CD1c-positive myeloid dendritic cell (primary cell): ENCODE measurements around the gene ITCH.
"Not testable (repeated sequence)": the region's sequence is repeated elsewhere in the genome, so short reads cannot be mapped to it uniquely, and the experiment has no call there.

Experiments used
- DNase-seq: peaks from one replicate; pipeline ENCODE4 v3.0.0-alpha.2; 2016; ENCODE audit errors: extremely low spot score

ITCH gene

GRCh38 chr20:34377072-34377847 lies 14.2 kb downstream of the ITCH start:
- no peak for DNase-seq

DNA sequence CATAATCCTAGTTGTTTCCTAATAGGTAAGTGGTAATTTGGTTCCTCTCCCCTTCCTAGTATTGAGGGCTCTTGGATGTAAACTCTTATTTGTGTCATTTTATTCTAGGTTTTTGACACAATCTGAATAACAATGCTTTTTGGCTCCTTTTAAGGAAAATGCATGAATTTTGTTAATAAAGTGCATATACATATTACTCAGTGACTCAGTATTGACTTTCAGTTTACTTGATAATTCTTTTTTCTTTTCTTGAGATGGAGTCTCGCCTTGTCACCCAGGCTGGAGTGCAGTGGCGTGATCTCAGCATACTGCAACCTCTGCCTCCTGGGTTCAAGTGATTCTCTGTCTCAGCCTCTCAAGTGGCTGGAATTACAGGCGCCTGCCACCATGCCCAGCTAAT lies 19.1 kb downstream of the ITCH start:
- no peak for DNase-seq

GRCh38 chr20:34382877-34383455 lies 19.9 kb downstream of the ITCH start:
- not testable (repeated sequence) for DNase-seq

- DNase-seq = peak; percentile 66
These were observed 22.4 kb downstream of the ITCH start for GRCh38 chr20:34385464-34385863.

GRCh38 chr20:34388000-34388399 lies 24.9 kb downstream of the ITCH start:
- no peak for DNase-seq

DNA sequence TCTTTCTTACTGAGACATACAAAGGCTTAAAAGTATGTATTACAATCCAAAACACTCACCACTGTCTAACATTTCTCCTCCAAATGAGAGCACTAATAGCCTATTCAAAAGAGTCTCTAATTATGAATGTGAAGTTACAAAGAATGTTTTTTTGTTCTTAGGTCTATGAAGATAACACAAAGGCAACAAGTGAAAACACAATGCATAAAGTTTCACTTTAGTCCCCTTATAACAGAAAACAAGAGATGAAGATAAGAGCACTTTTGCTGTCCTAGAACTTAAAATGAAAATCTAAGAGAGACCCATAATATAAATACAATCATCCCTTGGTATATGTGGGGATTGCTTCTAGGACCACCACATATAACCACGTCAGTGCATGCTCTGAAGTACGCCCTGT lies 25.6 kb downstream of the ITCH start:
- DNase-seq = no peak

- no peak for DNase-seq
These were observed 26.3 kb downstream of the ITCH start for GRCh38 chr20:34389206-34389953.

- no peak for DNase-seq
These were observed 27.0 kb downstream of the ITCH start for GRCh38 chr20:34389954-34390555.

- DNase-seq = no peak
These were observed 33.3 kb downstream of the ITCH start for GRCh38 chr20:34396408-34396807.

- no peak for DNase-seq
These were observed 34.0 kb downstream of the ITCH start for GRCh38 chr20:34397096-34397495.

DNA sequence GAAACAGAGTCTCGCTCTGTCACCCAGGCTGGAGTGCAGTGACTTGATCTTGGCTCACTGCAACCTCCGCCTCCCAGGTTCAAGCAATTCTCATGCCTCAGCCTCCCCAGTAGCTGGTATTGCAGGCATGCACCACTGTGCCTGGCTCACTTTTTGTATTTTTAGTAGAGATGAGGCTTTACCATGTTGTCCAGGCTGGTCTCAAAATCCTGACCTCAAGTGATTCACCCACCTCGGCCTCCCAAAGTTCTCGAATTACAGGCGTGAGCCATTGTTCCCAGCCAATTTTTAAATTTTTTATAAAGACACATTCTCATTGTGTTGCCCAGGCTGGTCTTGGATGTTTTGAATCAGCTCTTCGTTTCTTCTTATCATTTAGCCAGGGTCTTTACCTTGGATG lies 37.7 kb downstream of the ITCH start:
- not testable (repeated sequence) for DNase-seq

DNA sequence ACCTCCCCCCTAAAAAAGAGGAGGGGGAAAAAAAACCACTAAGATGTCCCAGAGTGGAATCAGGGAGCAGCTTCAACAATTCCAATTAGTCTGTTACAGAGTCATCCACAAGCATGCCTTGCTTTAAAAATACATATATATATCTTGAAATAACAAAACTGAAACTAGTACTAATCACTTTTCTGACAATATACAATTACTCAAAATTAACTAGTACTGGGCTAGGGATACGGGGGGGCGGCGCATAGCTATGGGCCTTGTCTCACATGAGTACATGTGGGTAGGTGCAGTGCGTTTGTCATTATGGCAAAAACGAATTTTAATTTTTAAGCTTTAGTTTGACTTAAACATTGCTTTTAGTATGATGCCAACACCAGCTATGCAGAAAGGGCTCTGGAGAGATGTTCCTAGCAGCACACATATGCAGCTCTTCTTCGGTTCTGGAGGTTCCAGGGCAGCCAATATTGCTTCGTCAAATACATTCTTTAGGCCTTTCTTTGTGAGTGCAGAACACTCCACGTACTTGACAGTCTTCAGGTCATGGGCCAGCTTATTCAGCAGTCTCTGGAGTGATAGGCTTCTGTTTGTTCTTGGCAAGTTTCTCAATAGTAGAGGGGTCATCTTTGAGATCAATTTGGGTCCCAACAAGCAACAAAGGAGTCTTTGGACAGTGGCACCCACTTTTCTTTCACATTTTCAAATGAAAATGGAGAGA lies 38.8 kb downstream of the ITCH start:
- no peak for DNase-seq

GRCh38 chr20:34402461-34402860 lies 39.4 kb downstream of the ITCH start:
- no peak for DNase-seq

- DNase-seq = no peak
These were observed 40.2 kb downstream of the ITCH start for GRCh38 chr20:34403063-34403827.

- DNase-seq = no peak
These were observed 40.8 kb downstream of the ITCH start for GRCh38 chr20:34403908-34404307.

DNA sequence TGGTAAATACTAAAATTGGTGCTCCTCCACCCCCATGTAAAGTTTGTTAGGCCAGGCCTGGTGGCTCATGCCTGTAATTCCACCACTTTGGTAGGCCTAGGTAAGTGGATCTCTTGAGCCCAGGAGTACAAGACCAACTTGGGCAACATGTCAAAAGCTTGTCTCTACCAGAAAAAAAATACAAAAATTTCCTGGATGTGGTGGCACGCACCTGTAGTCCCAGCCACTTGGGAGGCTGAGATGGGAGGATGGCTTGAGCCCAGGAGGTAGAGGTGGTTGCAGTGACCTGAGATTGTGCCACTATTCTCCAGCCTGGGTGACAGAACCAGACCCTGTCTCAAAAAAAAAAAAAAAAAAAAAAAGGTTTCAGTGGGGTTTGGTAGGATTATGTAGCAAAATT lies 41.7 kb downstream of the ITCH start:
- DNase-seq = no peak

GRCh38 chr20:34405247-34405651 lies 42.2 kb downstream of the ITCH start:
- not testable (repeated sequence) for DNase-seq

GRCh38 chr20:34405942-34406341 lies 42.9 kb downstream of the ITCH start:
- DNase-seq = not testable (repeated sequence)

DNA sequence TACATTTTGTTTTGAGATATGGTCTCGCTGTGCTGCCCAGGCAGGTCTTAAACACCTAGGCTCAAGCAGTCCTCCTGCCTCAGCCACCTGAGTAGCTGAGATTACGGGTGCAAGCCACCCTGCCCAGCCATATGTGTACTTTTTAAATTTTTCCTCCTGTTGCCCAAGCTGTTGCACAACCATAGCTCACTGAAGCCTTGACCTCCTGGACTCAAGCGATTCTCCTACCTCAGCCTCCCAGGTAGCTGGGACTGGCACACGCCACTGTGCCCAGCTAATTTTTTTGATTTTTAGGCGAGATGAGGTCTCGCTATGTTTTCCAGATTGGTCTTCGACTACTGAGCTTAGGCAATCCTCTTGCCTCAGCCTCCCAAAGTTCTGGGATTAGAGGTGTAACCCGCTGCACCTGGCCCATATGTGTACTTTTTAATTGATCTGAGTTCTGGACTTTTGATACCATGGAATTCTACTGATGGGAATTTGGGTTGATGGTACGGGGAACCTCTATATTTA lies 44.9 kb downstream of the ITCH start:
- no peak for DNase-seq

DNA sequence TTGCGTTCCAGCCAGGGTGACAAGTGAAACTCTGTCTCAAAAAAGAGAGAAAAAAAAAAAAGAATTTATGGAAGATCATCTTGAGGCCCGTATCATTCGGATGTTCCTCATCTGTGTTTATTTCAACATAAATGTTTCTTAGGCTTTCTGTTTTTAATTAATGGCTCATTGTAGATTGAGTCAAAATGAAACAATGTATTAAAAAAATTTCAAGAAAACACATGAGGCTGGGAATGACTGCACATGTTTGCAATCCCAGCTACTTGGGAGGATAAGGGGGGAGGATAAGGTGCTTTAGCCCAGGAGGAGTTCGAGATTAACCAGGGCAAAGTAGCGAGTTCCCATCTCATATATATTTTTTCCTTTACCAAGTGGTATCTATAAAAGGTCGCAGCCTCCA lies 47.3 kb downstream of the ITCH start:
- no peak for DNase-seq

DNA sequence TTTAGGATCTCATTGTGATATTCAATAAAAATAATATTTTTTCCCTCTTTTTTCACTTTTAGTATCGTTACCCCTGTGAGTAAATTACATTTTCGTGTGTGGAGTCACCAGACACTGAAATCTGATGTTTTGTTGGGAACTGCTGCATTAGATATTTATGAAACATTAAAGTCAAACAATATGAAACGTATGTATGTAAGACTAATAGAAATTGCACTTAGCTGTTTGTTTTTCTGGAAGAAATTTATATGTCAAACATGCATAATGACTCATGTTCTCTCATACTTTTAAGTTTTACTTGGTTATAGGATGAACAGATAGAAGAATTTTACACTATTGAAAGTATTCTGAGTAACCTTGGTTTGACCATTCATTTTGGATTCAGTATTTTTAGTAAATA lies 49.4 kb downstream of the ITCH start:
- no peak for DNase-seq
